ENCODE measurements around the gene CYP20A1.

GRCh38 chr2:203209538-203209937, 29.3 kb upstream of the CYP20A1 start:
- TF ChIP-seq DDX20 (tag; IDR thresholded peaks at IDR 0.05; ENCODE audit: low read depth) (no peak), CTCF (IDR thresholded peaks at IDR 0.05 in 2 of 3, conservative IDR thresholded peaks at IDR 0.05 in 1 of 3; ENCODE audit: insufficient read depth in 2 of 3, low read depth in 1 of 3, low read length in 3 of 3) (no peak), EP300 (IDR thresholded peaks at IDR 0.05; ENCODE audit: low read length) (no peak), SIRT6 (IDR thresholded peaks at IDR 0.05; ENCODE audit: low read depth, low read length) (no peak), E2F6 (IDR thresholded peaks at IDR 0.05; ENCODE audit: borderline replicate concordance in 1 of 2, extremely low read depth in 1 of 2, insufficient read depth in 1 of 2, insufficient read length in 1 of 2, low read depth in 1 of 2, low read length in 1 of 2, poor library complexity in 1 of 2, severe bottlenecking in 1 of 2) (no peak), SREBF1 (IDR thresholded peaks at IDR 0.05; ENCODE audit: borderline replicate concordance, low read depth, low read length) (no peak), ZNF274 (IDR thresholded peaks at IDR 0.05; ENCODE audit: borderline replicate concordance, low read depth, low read length) (no peak)

Measured in K562 (cell line).